Trophoblast cell (in vitro differentiated cells and primary cell): ENCODE measurements around the gene ARHGAP10.
A peak's percentile ranks its signal among the peaks of the same experiment; 100 is the strongest.

Source experiments
- DNase-seq, 2 donors: peaks; one replicate each; pipeline ENCODE4 v3.0.0-alpha.2; 2016
- H2AFZ ChIP-seq: 2 replicates; pipeline ENCODE4 v1.6.1; 2013; ENCODE audit warnings: low read length, moderate library complexity, mild to moderate bottlenecking; ENCODE audit not compliant: insufficient read depth, poor library complexity
- H2AK5ac ChIP-seq: 2 replicates; pipeline ENCODE4 v1.6.1; 2013; ENCODE audit warnings: mild to moderate bottlenecking, low read length
- H2BK120ac ChIP-seq: 2 replicates; pipeline ENCODE4 v1.6.1; 2013; ENCODE audit warnings: low read length, mild to moderate bottlenecking, moderate library complexity; ENCODE audit not compliant: insufficient read depth, poor library complexity
- H2BK12ac ChIP-seq: 2 replicates; pipeline ENCODE4 v1.6.1; 2013; ENCODE audit warnings: mild to moderate bottlenecking, low read length, moderate library complexity
- H2BK5ac ChIP-seq: 2 replicates; pipeline ENCODE4 v1.6.1; 2013; ENCODE audit warnings: low read length, low read depth, moderate library complexity, mild to moderate bottlenecking; ENCODE audit not compliant: poor library complexity
- H3K14ac ChIP-seq: 2 replicates; pipeline ENCODE4 v1.6.1; 2013; ENCODE audit warnings: mild to moderate bottlenecking, low read length
- H3K18ac ChIP-seq: 2 replicates; pipeline ENCODE4 v1.6.1; 2013; ENCODE audit warnings: mild to moderate bottlenecking, low read length
- H3K23ac ChIP-seq: 2 replicates; pipeline ENCODE4 v1.6.1; 2013; ENCODE audit warnings: low read length
- H3K27ac ChIP-seq: 2 replicates; pipeline ENCODE4 v1.5.1; 2013; ENCODE audit warnings: low read depth, mild to moderate bottlenecking, inconsistent platforms, low read length, moderate library complexity
- H3K27me3 ChIP-seq: 2 replicates; pipeline ENCODE4 v1.6.1; 2013; ENCODE audit warnings: inconsistent platforms, mild to moderate bottlenecking, low read length, moderate library complexity; ENCODE audit not compliant: insufficient read depth
- H3K36me3 ChIP-seq, 2 experiments: 1 replicate in 1 of 2; 2 replicates in 1 of 2; pipeline ENCODE4 v1.6.1; 2013; ENCODE audit warnings: low read length in 2 of 2, mild to moderate bottlenecking in 2 of 2, moderate library complexity in 1 of 2; ENCODE audit not compliant: insufficient read depth in 2 of 2, control insufficient read depth in 1 of 2
- H3K4ac ChIP-seq: 2 replicates; pipeline ENCODE4 v1.6.1; 2013; ENCODE audit warnings: low read depth, mild to moderate bottlenecking, low read length, moderate library complexity
- H3K4me1 ChIP-seq, 2 experiments: 1 replicate in 1 of 2; 2 replicates in 1 of 2; pipeline ENCODE4 v1.6.1; 2013; ENCODE audit warnings: low read length in 2 of 2, mild to moderate bottlenecking in 2 of 2, moderate library complexity in 1 of 2; ENCODE audit not compliant: insufficient read depth in 2 of 2, control insufficient read depth in 1 of 2
- H3K4me2 ChIP-seq: 2 replicates; pipeline ENCODE4 v1.6.1; 2013; ENCODE audit warnings: inconsistent platforms, mild to moderate bottlenecking, low read length, moderate library complexity
- H3K4me3 ChIP-seq: 2 replicates; pipeline ENCODE4 v1.5.1; 2013; ENCODE audit warnings: mild to moderate bottlenecking, low read depth, low read length, inconsistent platforms
- H3K79me1 ChIP-seq: one replicate; pipeline ENCODE4 v1.6.1; 2013; ENCODE audit warnings: low read length
- H3K79me2 ChIP-seq: 2 replicates; pipeline ENCODE4 v1.6.1; 2013; ENCODE audit warnings: low read length, mild to moderate bottlenecking; ENCODE audit not compliant: control insufficient read depth, insufficient read depth, poor library complexity
- H3K9ac ChIP-seq: 2 replicates; pipeline ENCODE4 v1.6.1; 2013; ENCODE audit warnings: mild to moderate bottlenecking, low read length
- H3K9me3 ChIP-seq: 2 replicates; pipeline ENCODE4 v1.6.1; 2013; ENCODE audit warnings: low read depth, mild to moderate bottlenecking, control low read depth, inconsistent platforms, low read length; ENCODE audit not compliant: insufficient read depth
- H4K12ac ChIP-seq: 2 replicates; pipeline ENCODE4 v1.6.1; 2013; ENCODE audit warnings: low read depth, mild to moderate bottlenecking, low read length, moderate library complexity
- H4K8ac ChIP-seq: 2 replicates; pipeline ENCODE4 v1.6.1; 2013; ENCODE audit warnings: low read depth, mild to moderate bottlenecking, low read length, moderate library complexity
- H4K91ac ChIP-seq: one replicate; pipeline ENCODE4 v1.6.1; 2013; ENCODE audit warnings: low read depth, mild to moderate bottlenecking, low read length, moderate library complexity
- WGBS: extraction: QIAGEN DNeasy Blood & Tissue Kit; methylation state at CpG from one replicate; pipeline ENCODE4 v1.1.7; 2013; ENCODE audit warnings: missing lambda C conversion rate; ENCODE audit not compliant: insufficient read length, insufficient coverage; ENCODE audit errors: extremely low coverage; 5-methylcytosine and 5-hydroxymethylcytosine counted together

The ARHGAP10 gene

GRCh38 chr4:147756417-147756816 lies 24.5 kb downstream of the ARHGAP10 start:
- H2BK5ac ChIP-seq, result no peak overlapping the region
- H4K12ac ChIP-seq, result no peak overlapping the region
- no peak overlapping the region for H3K27ac ChIP-seq
- H3K9me3 ChIP-seq, result no peaks in the 10 kb centered on the region
- peaks cover 5% of the 10 kb centered on the region for H3K79me2 ChIP-seq
- H3K79me1 ChIP-seq, result no peaks in the 10 kb centered on the region
- no CpG with 5 or more reads among the region's 1 CpG for WGBS
- peaks cover 0 to 6% of the 10 kb centered on the region in 2 experiments for H3K36me3 ChIP-seq
- H3K27me3 ChIP-seq, result no peaks in the 10 kb centered on the region
- H3K14ac ChIP-seq, result no peak overlapping the region
- no peak overlapping the region for H2AFZ ChIP-seq
- no peak overlapping the region for H3K4ac ChIP-seq
- H3K4me2 ChIP-seq, result no peak overlapping the region
- no peak overlapping the region for H2BK120ac ChIP-seq
- no peak overlapping the region for H3K18ac ChIP-seq
- no peak overlapping the region for H2AK5ac ChIP-seq
- H4K91ac ChIP-seq, result no peak overlapping the region
- no peak for DNase-seq
- H3K4me3 ChIP-seq, result no peak overlapping the region
- no peak overlapping the region for H4K8ac ChIP-seq
- peaks cover 0 to 14% of the 10 kb centered on the region in 2 experiments for H3K4me1 ChIP-seq
- no peak overlapping the region for H3K9ac ChIP-seq
- no peak overlapping the region for H2BK12ac ChIP-seq
- H3K23ac ChIP-seq, result no peak overlapping the region

- Histone ChIP-seq H3K14ac (no peak overlapping the region), H3K27me3 (no peaks in the 10 kb centered on the region), H3K4ac (no peak overlapping the region), H3K18ac (no peak overlapping the region), H3K9ac (no peak overlapping the region), H3K23ac (no peak overlapping the region), H4K91ac (no peak overlapping the region), H4K12ac (no peak overlapping the region), H4K8ac (no peak overlapping the region), H2BK120ac (no peak overlapping the region), H3K4me1 (peaks cover 0 to 7% of the 10 kb centered on the region in 2 experiments), H3K79me2 (peaks cover 9% of the 10 kb centered on the region), H2BK12ac (no peak overlapping the region), H2AFZ (no peak overlapping the region), H3K36me3 (peaks cover 0 to 4% of the 10 kb centered on the region in 2 experiments), H2BK5ac (no peak overlapping the region), H3K27ac (no peak overlapping the region), H3K4me3 (no peak overlapping the region), H3K79me1 (no peaks in the 10 kb centered on the region), H3K4me2 (no peak overlapping the region), H3K9me3 (no peaks in the 10 kb centered on the region), H2AK5ac (no peak overlapping the region)
- no CpG with 5 or more reads among the region's 6 CpGs for WGBS
- DNase-seq, result no peak
Observed at GRCh38 chr4:147760176-147760575, 28.3 kb downstream of the ARHGAP10 start.

GRCh38 chr4:147760695-147761094 lies 28.8 kb downstream of the ARHGAP10 start:
- Histone ChIP-seq H3K18ac (no peak overlapping the region), H3K36me3 (peaks cover 0 to 4% of the 10 kb centered on the region in 2 experiments), H3K14ac (no peak overlapping the region), H3K4me1 (peaks cover 0 to 7% of the 10 kb centered on the region in 2 experiments), H3K79me1 (no peaks in the 10 kb centered on the region), H3K9ac (no peak overlapping the region), H3K27me3 (no peaks in the 10 kb centered on the region), H2AFZ (no peak overlapping the region), H3K4me3 (no peak overlapping the region), H3K27ac (no peak overlapping the region), H3K79me2 (peaks cover 9% of the 10 kb centered on the region), H4K8ac (no peak overlapping the region), H2AK5ac (no peak overlapping the region), H3K4me2 (no peak overlapping the region), H3K23ac (no peak overlapping the region), H4K91ac (no peak overlapping the region), H3K4ac (peak overlapping the region; percentile 27), H2BK5ac (no peak overlapping the region), H3K9me3 (no peaks in the 10 kb centered on the region), H2BK12ac (no peak overlapping the region), H2BK120ac (no peak overlapping the region), H4K12ac (no peak overlapping the region)
- no peak for DNase-seq
- no CpG with 5 or more reads among the region's 1 CpG for WGBS

GRCh38 chr4:147761218-147761883 lies 29.5 kb downstream of the ARHGAP10 start:
- Histone ChIP-seq H2AFZ (no peak overlapping the region), H3K79me1 (no peaks in the 10 kb centered on the region), H3K9me3 (no peaks in the 10 kb centered on the region), H2BK12ac (no peak overlapping the region), H4K91ac (no peak overlapping the region), H2BK5ac (no peak overlapping the region), H3K23ac (no peak overlapping the region), H2AK5ac (no peak overlapping the region), H3K4ac (no peak overlapping the region), H3K27ac (no peak overlapping the region), H3K4me2 (no peak overlapping the region), H3K18ac (no peak overlapping the region), H3K4me3 (no peak overlapping the region), H3K9ac (no peak overlapping the region), H3K4me1 (peaks cover 0 to 7% of the 10 kb centered on the region in 2 experiments), H3K36me3 (peaks cover 0 to 4% of the 10 kb centered on the region in 2 experiments), H3K14ac (no peak overlapping the region), H3K27me3 (no peaks in the 10 kb centered on the region), H4K12ac (no peak overlapping the region), H2BK120ac (no peak overlapping the region), H4K8ac (no peak overlapping the region), H3K79me2 (peaks cover 7% of the 10 kb centered on the region)
- no peak for DNase-seq
- WGBS, result no CpG with 5 or more reads among the region's 7 CpGs
